Neural progenitor cell (in vitro differentiated cells): ENCODE results near the gene MBP.

Source experiments
- EZH2 ChIP-seq: fragments of 200-600 bp; sonication (generic); IDR thresholded peaks from 2 replicates; pipeline ENCODE4 v1.6.1; 2017; ENCODE audit warnings: antibody characterized with exemption, mild to moderate bottlenecking, moderate library complexity
- TF ChIP-seq, protein P1 (sequence below): fragments of 200-600 bp; sonication (generic); IDR thresholded peaks from 2 replicates; pipeline ENCODE4 v1.5.1; 2017; ENCODE audit warnings: antibody characterized with exemption, mild to moderate bottlenecking

DNA sequence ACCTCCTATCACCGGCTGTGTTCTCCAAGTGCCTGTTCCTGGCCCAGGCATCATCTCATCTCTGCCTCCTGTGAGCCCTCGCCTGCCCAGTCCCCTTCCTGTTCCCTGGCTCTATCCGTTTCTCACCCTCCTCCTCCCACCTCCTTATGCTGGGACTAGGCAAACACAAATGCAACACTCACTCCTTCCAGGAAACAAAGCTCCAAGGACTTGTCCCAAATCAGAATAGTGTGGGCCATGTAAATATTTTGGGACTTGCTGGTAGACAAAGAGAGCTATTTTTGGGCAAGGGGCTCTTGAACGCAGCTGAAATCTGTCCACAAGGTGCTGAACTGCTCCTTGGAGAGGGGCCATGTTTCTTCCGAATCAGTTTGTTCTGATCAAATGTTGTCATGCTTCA is 25.3 kb downstream of the MBP start:
- TF ChIP-seq, protein P1, sequence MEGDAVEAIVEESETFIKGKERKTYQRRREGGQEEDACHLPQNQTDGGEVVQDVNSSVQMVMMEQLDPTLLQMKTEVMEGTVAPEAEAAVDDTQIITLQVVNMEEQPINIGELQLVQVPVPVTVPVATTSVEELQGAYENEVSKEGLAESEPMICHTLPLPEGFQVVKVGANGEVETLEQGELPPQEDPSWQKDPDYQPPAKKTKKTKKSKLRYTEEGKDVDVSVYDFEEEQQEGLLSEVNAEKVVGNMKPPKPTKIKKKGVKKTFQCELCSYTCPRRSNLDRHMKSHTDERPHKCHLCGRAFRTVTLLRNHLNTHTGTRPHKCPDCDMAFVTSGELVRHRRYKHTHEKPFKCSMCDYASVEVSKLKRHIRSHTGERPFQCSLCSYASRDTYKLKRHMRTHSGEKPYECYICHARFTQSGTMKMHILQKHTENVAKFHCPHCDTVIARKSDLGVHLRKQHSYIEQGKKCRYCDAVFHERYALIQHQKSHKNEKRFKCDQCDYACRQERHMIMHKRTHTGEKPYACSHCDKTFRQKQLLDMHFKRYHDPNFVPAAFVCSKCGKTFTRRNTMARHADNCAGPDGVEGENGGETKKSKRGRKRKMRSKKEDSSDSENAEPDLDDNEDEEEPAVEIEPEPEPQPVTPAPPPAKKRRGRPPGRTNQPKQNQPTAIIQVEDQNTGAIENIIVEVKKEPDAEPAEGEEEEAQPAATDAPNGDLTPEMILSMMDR, result no peak
- no peak for TF ChIP-seq EZH2
